ENCODE data around the gene ENKD1.

The ENKD1 gene

DNA sequence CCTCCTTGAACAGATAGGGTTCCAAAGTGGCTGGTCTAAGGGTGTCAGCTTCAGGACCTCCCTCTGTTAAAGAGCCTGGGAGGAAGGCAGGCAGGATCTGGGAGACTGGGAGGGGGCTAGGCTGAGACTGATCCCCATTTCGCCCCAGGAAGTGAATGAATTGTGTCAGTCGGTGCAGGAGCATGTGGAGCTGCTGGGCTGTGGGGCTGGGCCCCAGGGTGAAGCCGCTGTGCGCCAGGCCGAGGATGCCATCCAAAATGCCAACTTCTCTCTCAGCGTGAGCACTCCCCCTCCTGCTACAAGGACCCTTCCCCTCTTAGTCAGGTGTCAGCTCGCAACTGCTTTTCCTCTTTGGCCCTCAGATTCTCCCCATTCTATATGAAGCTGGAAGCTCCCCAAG, 15.5 kb downstream of the ENKD1 start:
- DNase-seq (ENCODE audit: low read depth) = no peak

- no peak for DNase-seq (ENCODE audit: low read depth)
These were observed 16.5 kb downstream of the ENKD1 start for GRCh38 chr16:67650023-67650422.

DNA sequence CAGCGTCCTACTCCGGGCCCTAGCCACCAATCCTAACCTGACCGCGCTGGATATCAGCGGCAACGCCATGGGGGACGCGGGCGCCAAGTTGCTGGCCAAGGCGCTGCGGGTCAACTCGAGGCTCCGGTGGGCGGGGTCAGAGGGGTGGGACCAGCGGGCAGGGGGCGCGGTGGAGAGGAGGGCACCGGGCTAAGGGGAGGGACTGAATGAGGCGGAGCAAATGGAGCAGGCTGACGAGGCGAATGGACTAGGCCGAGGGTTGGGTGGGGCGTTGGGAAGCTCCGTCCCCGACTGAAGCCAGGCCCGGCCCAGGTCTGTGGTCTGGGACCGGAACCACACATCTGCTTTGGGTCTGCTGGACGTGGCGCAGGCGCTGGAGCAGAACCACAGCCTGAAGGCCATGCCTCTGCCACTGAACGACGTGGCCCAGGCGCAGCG, 17.0 kb downstream of the ENKD1 start:
- DNase-seq (ENCODE audit: low read depth) = peak; percentile 53

- no peak for DNase-seq (ENCODE audit: low read depth)
These were observed 17.7 kb downstream of the ENKD1 start for GRCh38 chr16:67648764-67649407.

GRCh38 chr16:67648088-67648763, 18.3 kb downstream of the ENKD1 start:
- DNase-seq (ENCODE audit: low read depth) = no peak

DNA sequence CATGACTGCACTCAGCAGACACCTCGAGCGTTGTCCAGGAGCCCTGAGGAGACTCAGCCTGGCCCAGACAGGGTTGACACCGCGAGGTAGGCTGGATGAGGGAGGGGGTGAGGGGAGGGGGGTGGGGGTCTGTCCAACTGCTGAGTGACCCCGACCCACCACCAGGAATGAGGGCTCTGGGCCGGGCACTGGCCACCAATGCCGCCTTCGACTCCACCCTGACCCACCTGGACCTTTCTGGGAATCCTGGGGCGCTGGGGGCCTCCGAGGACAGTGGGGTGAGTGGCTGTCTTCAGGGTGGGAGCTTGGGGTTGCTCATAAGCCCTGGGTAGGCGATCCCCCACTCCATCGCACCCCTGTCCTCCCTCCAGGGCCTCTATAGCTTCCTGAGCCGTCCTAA, 18.9 kb downstream of the ENKD1 start:
- DNase-seq (ENCODE audit: low read depth) = no peak

DNA sequence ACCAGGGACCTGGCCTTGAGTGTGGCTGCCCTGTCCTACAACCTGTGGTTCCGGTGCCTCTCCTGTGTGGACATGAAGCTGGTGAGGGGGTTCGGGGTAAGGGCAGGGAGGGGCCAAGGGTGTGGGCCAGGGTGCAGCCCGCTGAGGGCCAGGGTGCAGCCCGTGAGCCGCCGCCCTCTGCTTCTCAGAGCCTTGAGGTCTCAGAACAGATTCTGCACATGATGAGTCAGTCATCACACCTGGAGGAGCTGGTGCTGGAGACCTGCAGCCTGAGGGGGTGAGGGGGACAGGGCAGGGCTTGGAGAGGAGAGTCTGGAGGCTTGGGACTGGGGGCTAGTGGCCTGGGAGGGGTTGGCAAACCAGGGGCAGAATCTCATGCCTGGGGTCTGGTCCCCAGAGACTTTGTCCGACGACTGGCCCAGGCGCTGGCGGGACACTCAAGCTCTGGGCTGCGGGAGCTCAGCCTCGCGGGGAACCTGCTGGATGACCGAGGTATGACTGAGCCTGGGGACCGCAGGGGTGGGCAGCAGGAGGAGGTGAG, 19.4 kb downstream of the ENKD1 start:
- no peak for DNase-seq (ENCODE audit: low read depth)

DNA sequence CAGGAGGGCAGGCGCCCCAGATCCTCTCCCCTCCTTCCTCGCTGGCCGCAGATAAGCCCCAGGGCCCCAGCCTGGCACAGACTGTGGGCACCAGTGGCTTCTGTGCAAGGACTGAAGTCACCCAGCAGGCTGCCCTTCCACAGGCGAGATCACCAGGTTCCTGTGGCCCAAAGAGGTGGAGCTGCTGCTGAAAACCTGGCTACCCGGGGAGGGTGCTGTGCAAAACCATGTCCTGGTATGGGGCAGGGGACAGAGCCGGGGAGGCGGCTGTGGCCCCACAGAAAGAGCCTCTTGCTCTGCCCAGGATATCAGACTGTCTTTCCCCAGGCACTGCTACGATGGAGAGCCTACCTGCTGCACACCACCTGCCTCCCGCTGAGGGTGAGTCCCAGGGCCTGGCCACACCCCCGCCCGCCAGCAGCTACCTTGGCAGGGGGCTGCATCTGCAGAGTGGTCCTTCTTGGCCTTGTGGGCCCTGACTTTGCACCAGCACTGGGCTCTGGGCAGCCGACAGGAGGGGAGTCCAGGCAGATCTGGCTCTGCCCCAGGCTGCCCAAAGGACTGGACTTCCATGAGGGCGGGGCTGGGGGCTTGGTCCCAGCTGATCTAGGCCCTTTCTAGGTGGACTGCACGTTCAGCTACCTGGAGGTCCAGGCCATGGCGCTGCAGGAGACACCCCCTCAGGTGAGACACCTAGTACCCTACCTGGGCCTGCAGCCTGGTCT, 21.0 kb downstream of the ENKD1 start:
- DNase-seq (ENCODE audit: low read depth) = no peak

DNA sequence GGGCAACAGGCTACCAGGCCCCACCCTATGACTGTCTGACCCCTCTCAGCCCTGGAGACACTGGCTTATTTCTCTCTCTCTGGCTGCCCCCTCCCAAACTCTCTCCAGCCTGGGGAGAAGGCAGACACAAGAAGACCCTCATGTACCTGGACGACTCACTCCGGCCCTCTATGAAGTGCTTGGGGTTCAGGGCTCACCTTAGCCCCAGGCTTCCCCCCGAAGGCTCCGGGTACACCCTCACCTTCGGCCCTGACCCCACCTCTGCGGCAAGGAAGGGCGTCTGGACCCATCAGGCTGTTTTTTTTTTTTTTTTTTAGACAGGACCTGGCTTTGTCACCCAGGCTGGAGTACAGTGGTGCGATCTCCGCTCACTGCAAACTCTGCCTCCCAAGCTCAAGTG, 22.5 kb downstream of the ENKD1 start:
- no peak for DNase-seq (ENCODE audit: low read depth)

GRCh38 chr16:67641779-67642708, 24.5 kb downstream of the ENKD1 start:
- DNase-seq (ENCODE audit: low read depth) = no peak

DNA sequence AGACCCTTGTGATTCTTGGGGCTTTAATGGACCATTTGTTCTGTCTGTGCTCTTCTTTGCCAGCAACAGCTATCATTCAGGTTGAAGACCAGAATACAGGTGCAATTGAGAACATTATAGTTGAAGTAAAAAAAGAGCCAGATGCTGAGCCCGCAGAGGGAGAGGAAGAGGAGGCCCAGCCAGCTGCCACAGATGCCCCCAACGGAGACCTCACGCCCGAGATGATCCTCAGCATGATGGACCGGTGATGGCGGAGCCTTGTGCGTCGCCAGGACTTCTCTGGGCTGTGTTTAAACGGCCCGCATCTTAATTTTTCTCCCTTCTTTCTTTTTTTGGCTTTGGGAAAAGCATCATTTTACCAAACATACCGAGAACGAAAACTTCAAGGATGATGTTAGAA, 28.9 kb downstream of the ENKD1 start:
- no peak for DNase-seq (ENCODE audit: low read depth)

DNA sequence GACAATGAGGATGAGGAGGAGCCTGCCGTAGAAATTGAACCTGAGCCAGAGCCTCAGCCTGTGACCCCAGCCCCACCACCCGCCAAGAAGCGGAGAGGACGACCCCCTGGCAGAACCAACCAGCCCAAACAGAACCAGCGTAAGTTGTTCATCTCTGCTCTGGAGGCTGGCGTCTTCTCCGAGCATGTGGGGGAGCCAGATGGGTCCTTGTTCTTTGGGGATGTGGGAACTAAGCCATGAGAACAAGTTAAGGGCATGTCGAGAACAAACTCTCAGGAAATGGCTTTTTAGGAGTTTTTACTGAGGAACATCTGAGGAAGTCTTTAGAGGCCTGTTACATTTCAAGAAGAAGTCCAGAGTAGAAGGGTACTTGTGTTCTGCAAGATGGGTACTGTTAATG, 29.8 kb downstream of the ENKD1 start:
- DNase-seq (ENCODE audit: low read depth) = no peak

- DNase-seq (ENCODE audit: low read depth) = no peak
These were observed 34.0 kb downstream of the ENKD1 start for GRCh38 chr16:67632415-67633172.

GRCh38 chr16:67628216-67628615, 38.3 kb downstream of the ENKD1 start:
- no peak for DNase-seq (ENCODE audit: low read depth)

GRCh38 chr16:67613808-67614207, 52.7 kb downstream of the ENKD1 start:
- DNase-seq (ENCODE audit: low read depth) = peak; percentile 26

Data from ELR (cell line).